Neural cell (in vitro differentiated cells): ENCODE results near the gene NFASC.

Source experiments
- CTCF ChIP-seq: fragments of 450-650 bp; IDR thresholded peaks from 2 replicates; pipeline ENCODE4 v1.5.1; 2014; ENCODE audit warnings: antibody characterized with exemption, mild to moderate bottlenecking, moderate library complexity; ENCODE audit not compliant: poor library complexity, severe bottlenecking
- POLR2AphosphoS5 ChIP-seq: IDR thresholded peaks from 2 replicates; pipeline ENCODE4 v1.6.1; 2012

DNA sequence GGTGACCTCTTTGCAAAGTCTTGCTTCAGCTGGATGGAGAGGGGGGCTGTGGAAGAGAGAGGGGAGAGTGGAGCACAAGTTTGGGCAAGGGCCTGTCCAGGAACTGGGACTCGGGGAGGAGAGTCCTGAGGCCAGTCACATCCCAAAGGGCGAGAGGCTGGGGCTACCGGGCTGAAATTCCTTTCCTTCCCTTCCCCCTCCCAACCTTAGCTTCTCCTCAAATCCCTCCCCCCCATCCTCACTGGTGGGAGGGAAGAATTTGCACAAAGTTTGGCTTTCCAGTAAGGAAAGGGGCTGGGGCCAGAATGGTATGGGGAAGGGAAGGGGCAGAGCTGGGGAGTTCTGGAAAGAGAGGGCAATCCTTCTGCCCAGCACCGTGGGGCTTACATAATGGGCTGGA is 173.2 kb downstream of the NFASC start:
- TF ChIP-seq CTCF (no peak), POLR2AphosphoS5 (no peak)
